Astrocyte (in vitro differentiated cells and primary cell): ENCODE measurements around the gene RASSF5. TPM values are rescaled to one million over a fixed set of nuclear protein-coding genes. Genes with fewer than 3 reads are reported as not detected.
A peak's percentile ranks its signal among the peaks of the same experiment; 100 is the strongest.

Source experiments
- DNase-seq: peaks from one replicate; pipeline ENCODE4 v3.0.0-alpha.2; 2010; ENCODE audit warnings: low read depth
- FAIRE-seq: peaks from 2 replicates; lab custom pipeline; 2011; peaks lifted over from hg19 to GRCh38; lab: Jason Lieb, UNC
- H2AFZ ChIP-seq: 2 replicates; pipeline ENCODE4 v1.6.0; 2012; ENCODE audit warnings: low read depth, low read length, inconsistent platforms
- H3K27ac ChIP-seq: 2 replicates; pipeline ENCODE4 v1.5.1; 2011; ENCODE audit warnings: low read depth, low read length, inconsistent platforms
- H3K27me3 ChIP-seq: 2 replicates; pipeline ENCODE4 v1.6.0; 2011; ENCODE audit warnings: low read length, inconsistent platforms; ENCODE audit not compliant: insufficient read depth
- H3K36me3 ChIP-seq: 2 replicates; pipeline ENCODE4 v1.5.1; 2011; ENCODE audit warnings: low read length, inconsistent platforms; ENCODE audit not compliant: insufficient read depth
- H3K4me1 ChIP-seq: 2 replicates; pipeline ENCODE4 v1.5.1; 2011; ENCODE audit warnings: low read length, inconsistent platforms; ENCODE audit not compliant: insufficient read depth
- H3K4me2 ChIP-seq: 2 replicates; pipeline ENCODE4 v1.6.0; 2012; ENCODE audit warnings: low read length, inconsistent platforms
- H3K4me3 ChIP-seq: 2 replicates; pipeline ENCODE4 v1.5.1; 2011; ENCODE audit warnings: low read depth, mild to moderate bottlenecking, low read length, inconsistent platforms; ENCODE audit not compliant: insufficient read depth
- H3K79me2 ChIP-seq: 2 replicates; pipeline ENCODE4 v1.6.0; 2012; ENCODE audit warnings: mild to moderate bottlenecking, low read length, inconsistent platforms; ENCODE audit not compliant: insufficient read depth
- H3K9ac ChIP-seq: 2 replicates; pipeline ENCODE4 v1.6.0; 2012; ENCODE audit warnings: mild to moderate bottlenecking, low read length, inconsistent platforms
- H3K9me3 ChIP-seq: 2 replicates; pipeline ENCODE4 v1.5.1; 2012; ENCODE audit warnings: low read depth, mild to moderate bottlenecking, low read length, inconsistent platforms; ENCODE audit not compliant: insufficient read depth
- H4K20me1 ChIP-seq: 2 replicates; pipeline ENCODE4 v1.6.0; 2012; ENCODE audit warnings: low read length, inconsistent platforms; ENCODE audit not compliant: insufficient read depth
- H3K27ac Mint-ChIP-seq: one replicate; pipeline ENCODE4 v1.8.0; 2021; ENCODE audit warnings: mild to moderate bottlenecking, mixed read lengths; ENCODE audit not compliant: unreplicated experiment
- H3K27me3 Mint-ChIP-seq: one replicate; pipeline ENCODE4 v1.8.0; 2021; ENCODE audit warnings: low read depth, mixed read lengths; ENCODE audit not compliant: unreplicated experiment
- H3K36me3 Mint-ChIP-seq: one replicate; pipeline ENCODE4 v1.8.0; 2021; ENCODE audit warnings: low read depth, mixed read lengths; ENCODE audit not compliant: unreplicated experiment
- H3K4me1 Mint-ChIP-seq: one replicate; pipeline ENCODE4 v1.8.0; 2021; ENCODE audit warnings: low read depth, mixed read lengths; ENCODE audit not compliant: unreplicated experiment
- H3K4me3 Mint-ChIP-seq: one replicate; pipeline ENCODE4 v1.8.0; 2021; ENCODE audit warnings: mild to moderate bottlenecking, moderate library complexity, mixed read lengths; ENCODE audit not compliant: unreplicated experiment
- H3K9me3 Mint-ChIP-seq: one replicate; pipeline ENCODE4 v1.8.0; 2021; ENCODE audit warnings: mild to moderate bottlenecking, mixed read lengths; ENCODE audit not compliant: unreplicated experiment
- EZH2 ChIP-seq: IDR thresholded peaks from 2 replicates; pipeline ENCODE4 v1.6.1; 2012; ENCODE audit warnings: mild to moderate bottlenecking, low read length, inconsistent platforms; ENCODE audit not compliant: insufficient read depth
- total RNA-seq: library from RNA; stranded (reverse); gene quantifications from 2 replicates; pipeline ENCODE4 v1.2.1, GENCODE V29; 2021
- TF ChIP-seq, protein P1 (sequence below): IDR thresholded peaks from 2 replicates; pipeline ENCODE4 v1.5.1; 2011; ENCODE audit warnings: low read depth, mild to moderate bottlenecking, inconsistent platforms, low read length, moderate library complexity; ENCODE audit not compliant: insufficient read depth

RASSF5 gene
- total RNA-seq, 1 donor from 2014 or later = 0.43 TPM

DNA sequence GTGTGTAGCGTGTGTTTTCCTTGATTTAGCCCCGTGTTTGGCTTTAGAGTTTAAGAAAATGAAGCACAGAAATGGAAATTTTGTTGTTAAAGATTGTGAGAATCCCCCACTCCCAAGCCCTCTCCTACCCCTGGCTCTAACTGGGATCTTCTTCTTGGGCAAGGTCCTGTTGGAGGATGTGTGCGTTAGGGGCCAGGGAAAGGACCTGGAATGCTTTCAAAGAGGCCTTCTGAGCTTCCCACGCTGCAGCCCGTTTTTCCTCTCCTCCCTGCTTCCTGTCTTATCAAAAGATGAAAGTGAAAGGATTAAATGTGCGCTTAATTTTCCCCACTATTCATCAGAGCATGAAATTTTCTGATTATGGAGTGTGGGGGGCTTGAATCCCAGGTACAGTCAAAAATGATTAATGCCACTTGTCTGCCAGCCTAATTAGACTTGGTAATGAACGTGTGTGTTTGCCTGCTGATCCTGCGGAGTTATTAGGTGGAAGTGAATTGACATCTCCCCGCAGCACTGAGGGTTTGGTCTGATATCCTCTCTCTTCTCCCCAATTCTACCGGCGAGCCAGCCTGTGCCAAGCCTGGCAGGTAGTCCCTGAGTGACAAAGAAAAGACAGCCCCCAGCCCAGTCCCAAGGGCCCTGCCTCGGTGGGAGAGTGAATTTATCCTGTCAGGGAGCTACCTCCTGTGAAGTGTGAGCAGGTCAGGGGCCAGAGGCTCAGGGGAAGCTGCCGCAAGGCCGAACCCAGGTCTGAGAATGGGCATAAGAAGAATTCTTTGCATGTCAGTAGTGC is 4.9 kb downstream of the RASSF5 start:
- DNase-seq (no peak), FAIRE-seq (no peak)
- peak overlapping the region; percentile 61 for H3K4me2 ChIP-seq
- no peaks in the 10 kb centered on the region for H3K36me3 ChIP-seq
- H3K4me3 ChIP-seq = no peak overlapping the region
- H3K27me3 ChIP-seq = peaks cover 33% of the 10 kb centered on the region
- TF ChIP-seq EZH2 = no peak
- TF ChIP-seq, protein P1, sequence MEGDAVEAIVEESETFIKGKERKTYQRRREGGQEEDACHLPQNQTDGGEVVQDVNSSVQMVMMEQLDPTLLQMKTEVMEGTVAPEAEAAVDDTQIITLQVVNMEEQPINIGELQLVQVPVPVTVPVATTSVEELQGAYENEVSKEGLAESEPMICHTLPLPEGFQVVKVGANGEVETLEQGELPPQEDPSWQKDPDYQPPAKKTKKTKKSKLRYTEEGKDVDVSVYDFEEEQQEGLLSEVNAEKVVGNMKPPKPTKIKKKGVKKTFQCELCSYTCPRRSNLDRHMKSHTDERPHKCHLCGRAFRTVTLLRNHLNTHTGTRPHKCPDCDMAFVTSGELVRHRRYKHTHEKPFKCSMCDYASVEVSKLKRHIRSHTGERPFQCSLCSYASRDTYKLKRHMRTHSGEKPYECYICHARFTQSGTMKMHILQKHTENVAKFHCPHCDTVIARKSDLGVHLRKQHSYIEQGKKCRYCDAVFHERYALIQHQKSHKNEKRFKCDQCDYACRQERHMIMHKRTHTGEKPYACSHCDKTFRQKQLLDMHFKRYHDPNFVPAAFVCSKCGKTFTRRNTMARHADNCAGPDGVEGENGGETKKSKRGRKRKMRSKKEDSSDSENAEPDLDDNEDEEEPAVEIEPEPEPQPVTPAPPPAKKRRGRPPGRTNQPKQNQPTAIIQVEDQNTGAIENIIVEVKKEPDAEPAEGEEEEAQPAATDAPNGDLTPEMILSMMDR = no peak
- no peaks in the 10 kb centered on the region for H3K9me3 Mint-ChIP-seq
- peaks cover 7% of the 10 kb centered on the region for H4K20me1 ChIP-seq
- no peaks in the 10 kb centered on the region for H3K36me3 Mint-ChIP-seq
- H3K4me1 Mint-ChIP-seq = peaks cover 15% of the 10 kb centered on the region
- H3K27me3 Mint-ChIP-seq = peaks cover 53% of the 10 kb centered on the region
- H3K27ac ChIP-seq = no peak overlapping the region
- no peaks in the 10 kb centered on the region for H3K9me3 ChIP-seq
- no peak overlapping the region for H2AFZ ChIP-seq
- H3K79me2 ChIP-seq = no peaks in the 10 kb centered on the region
- H3K9ac ChIP-seq = no peak overlapping the region
- no peak overlapping the region for H3K27ac Mint-ChIP-seq
- no peak overlapping the region for H3K4me3 Mint-ChIP-seq
- peaks cover 26% of the 10 kb centered on the region for H3K4me1 ChIP-seq

DNA sequence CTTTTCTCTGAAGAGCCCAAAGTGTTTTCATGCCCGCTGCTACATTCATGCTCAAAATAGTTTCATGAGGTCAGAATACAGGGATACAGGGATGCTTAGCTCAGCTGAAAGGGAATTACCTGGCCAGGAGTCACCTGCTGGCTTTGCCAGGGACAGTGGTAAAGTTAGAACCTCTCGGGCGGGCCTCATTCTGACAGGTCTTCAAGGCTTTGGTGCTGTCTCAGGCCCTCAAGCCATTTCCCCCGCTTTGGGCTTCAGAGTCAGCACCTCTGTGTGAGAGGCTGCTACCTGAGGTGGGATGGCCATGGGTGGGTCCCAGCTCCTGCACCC is 5.5 kb downstream of the RASSF5 start:
- no peak overlapping the region for H3K9ac ChIP-seq
- H3K27ac Mint-ChIP-seq = no peak overlapping the region
- H3K9me3 ChIP-seq = no peaks in the 10 kb centered on the region
- H3K36me3 ChIP-seq = no peaks in the 10 kb centered on the region
- peaks cover 32% of the 10 kb centered on the region for H3K27me3 ChIP-seq
- no peaks in the 10 kb centered on the region for H3K79me2 ChIP-seq
- no peak overlapping the region for H3K4me3 Mint-ChIP-seq
- no peak overlapping the region for H3K27ac ChIP-seq
- no peak for TF ChIP-seq EZH2
- TF ChIP-seq, protein P1 = no peak
- H3K9me3 Mint-ChIP-seq = no peaks in the 10 kb centered on the region
- DNase-seq (no peak), FAIRE-seq (no peak)
- peaks cover 57% of the 10 kb centered on the region for H3K27me3 Mint-ChIP-seq
- peaks cover 7% of the 10 kb centered on the region for H4K20me1 ChIP-seq
- peaks cover 15% of the 10 kb centered on the region for H3K4me1 Mint-ChIP-seq
- H3K4me3 ChIP-seq = no peak overlapping the region
- no peak overlapping the region for H2AFZ ChIP-seq
- peak overlapping the region; percentile 70 for H3K4me2 ChIP-seq
- H3K4me1 ChIP-seq = peaks cover 26% of the 10 kb centered on the region
- H3K36me3 Mint-ChIP-seq = no peaks in the 10 kb centered on the region
